Measurements from ENCODE around the gene SLC25A48.
"Not testable (repeated sequence)": the region's sequence is repeated elsewhere in the genome, so short reads cannot be mapped to it uniquely, and the experiment has no call there.

The SLC25A48 gene

GRCh38 chr5:135857630-135858311, 23.3 kb downstream of the SLC25A48 start (continued):
- TF ChIP-seq ZNF280D (tag by site-specific recombination; IDR thresholded peaks at IDR 0.05) (no peak), ZNF548 (tag by site-specific recombination; IDR thresholded peaks at IDR 0.05) (no peak), ZNF830 (tag by site-specific recombination; IDR thresholded peaks at IDR 0.05; ENCODE audit: low read depth) (no peak)

GRCh38 chr5:135859186-135859585, 24.7 kb downstream of the SLC25A48 start:
- H3K36me3 ChIP-seq (ENCODE audit: control insufficient read depth in 2 of 2, insufficient read depth in 1 of 2, low read length in 2 of 2); POLR2A ChIA-PET; H3K27ac ChIP-seq (ENCODE audit: extremely low read depth, low read depth, low read length); H3K9me3 ChIP-seq (ENCODE audit: control insufficient read depth, insufficient read depth, low read depth, low read length); H3K4me1 ChIP-seq (ENCODE audit: control insufficient read depth, insufficient read depth, low read length); H3K4me3 ChIP-seq (ENCODE audit: low read depth, low read length): not testable (repeated sequence)
- CTCF ChIA-PET, result interaction anchor here (1.0 kb wide), 1 partner anchor 29 kb away, joined by 3 read pairs; no protein-coding TSS in a partner anchor

- POLR2A ChIA-PET, result no interaction called here
- H3K4me1 ChIP-seq (ENCODE audit: control insufficient read depth, insufficient read depth, low read length), result no peaks in the 10 kb centered on the region
- H3K9me3 ChIP-seq (ENCODE audit: control insufficient read depth, insufficient read depth, low read depth, low read length), result no peaks in the 10 kb centered on the region
- no peaks in the 10 kb centered on the region for H3K36me3 ChIP-seq (ENCODE audit: control insufficient read depth in 2 of 2, insufficient read depth in 1 of 2, low read length in 2 of 2)
- H3K4me3 ChIP-seq (ENCODE audit: low read depth, low read length), result no peak overlapping the region
- CTCF ChIA-PET, result interaction anchor here (0.7 to 1.0 kb wide), 2 partner anchors 29 to 389 kb away, joined by 3 read pairs; no protein-coding TSS in a partner anchor
- TF ChIP-seq SCRT2 (tag by site-specific recombination; IDR thresholded peaks at IDR 0.05) (no peak), ZNF654 (tag by site-specific recombination; IDR thresholded peaks at IDR 0.05; ENCODE audit: low read depth) (no peak), KLF17 (tag by site-specific recombination; IDR thresholded peaks at IDR 0.05) (no peak), ZNF580 (tag by site-specific recombination; IDR thresholded peaks at IDR 0.05) (no peak), ZNF76 (tag by site-specific recombination; IDR thresholded peaks at IDR 0.05; ENCODE audit: borderline replicate concordance, low read depth) (no peak), ZNF114 (tag by site-specific recombination; IDR thresholded peaks at IDR 0.05) (no peak), ZIC2 (tag by site-specific recombination; IDR thresholded peaks at IDR 0.05) (no peak)
- H3K27ac ChIP-seq (ENCODE audit: extremely low read depth, low read depth, low read length), result no peak overlapping the region
Measured at GRCh38 chr5:135859641-135860040, 25.2 kb downstream of the SLC25A48 start.

GRCh38 chr5:135861641-135862040, 27.2 kb downstream of the SLC25A48 start:
- Histone ChIP-seq H3K27ac (ENCODE audit: extremely low read depth, low read depth, low read length) (no peak overlapping the region), H3K4me1 (ENCODE audit: control insufficient read depth, insufficient read depth, low read length) (no peaks in the 10 kb centered on the region), H3K4me3 (ENCODE audit: low read depth, low read length) (no peak overlapping the region), H3K9me3 (ENCODE audit: control insufficient read depth, insufficient read depth, low read depth, low read length) (no peaks in the 10 kb centered on the region), H3K36me3 (ENCODE audit: control insufficient read depth in 2 of 2, insufficient read depth in 1 of 2, low read length in 2 of 2) (no peaks in the 10 kb centered on the region)
- TF ChIP-seq ZNF184 (tag by site-specific recombination; IDR thresholded peaks at IDR 0.05) (no peak), PBX3 (CRISPR knock-in tag; IDR thresholded peaks at IDR 0.05) (no peak), ZIC2 (tag by site-specific recombination; IDR thresholded peaks at IDR 0.05) (no peak), ZNF670 (tag by site-specific recombination; IDR thresholded peaks at IDR 0.05; ENCODE audit: low read depth) (no peak), ZNF580 (tag by site-specific recombination; IDR thresholded peaks at IDR 0.05) (no peak), HIC1 (tag by site-specific recombination; IDR thresholded peaks at IDR 0.05) (no peak), MEIS1 (CRISPR knock-in tag; IDR thresholded peaks at IDR 0.05; ENCODE audit: borderline replicate concordance) (no peak), ZNF664 (tag by site-specific recombination; IDR thresholded peaks at IDR 0.05) (no peak), SCRT2 (tag by site-specific recombination; IDR thresholded peaks at IDR 0.05) (no peak), ZNF221 (tag by site-specific recombination; IDR thresholded peaks at IDR 0.05; ENCODE audit: borderline replicate concordance) (no peak), ZNF398 (tag by site-specific recombination; IDR thresholded peaks at IDR 0.05) (no peak)
- POLR2A ChIA-PET, result no interaction called here
- CTCF ChIA-PET, result interaction anchor here (0.5 to 1.0 kb wide), 3 partner anchors 24 to 1281 kb away, joined by 3 read pairs; no protein-coding TSS in a partner anchor

Measured in HEK293 (cell line).